COR-L47 (cell line): ENCODE results near the gene PTPN4.

ENCODE experiments used
- DNase-seq: peaks from one replicate; lab custom pipeline; 2025; lab: John Stamatoyannopoulos, UW

The PTPN4 gene

GRCh38 chr2:119853777-119854399 lies 94.2 kb downstream of the PTPN4 start:
- DNase-seq: no peak

GRCh38 chr2:119856469-119856901 lies 96.8 kb downstream of the PTPN4 start:
- no peak for DNase-seq

- no peak for DNase-seq
Measured at GRCh38 chr2:119857742-119858141, 98.0 kb downstream of the PTPN4 start.

- DNase-seq: no peak
Measured at GRCh38 chr2:119859528-119859927, 99.8 kb downstream of the PTPN4 start.

- no peak for DNase-seq
Measured at GRCh38 chr2:119860924-119861323, 101.2 kb downstream of the PTPN4 start.

- no peak for DNase-seq
Measured at GRCh38 chr2:119862127-119862889, 102.6 kb downstream of the PTPN4 start.

- DNase-seq: no peak
Measured at GRCh38 chr2:119864318-119864717, 104.6 kb downstream of the PTPN4 start.

- no peak for DNase-seq
Measured at GRCh38 chr2:119871725-119872124, 112.0 kb downstream of the PTPN4 start.

GRCh38 chr2:119873350-119874315 lies 113.9 kb downstream of the PTPN4 start:
- no peak for DNase-seq

GRCh38 chr2:119879502-119879901 lies 119.8 kb downstream of the PTPN4 start:
- no peak for DNase-seq

GRCh38 chr2:119888680-119889079 lies 129.0 kb downstream of the PTPN4 start:
- no peak for DNase-seq

GRCh38 chr2:119897736-119898395 lies 138.1 kb downstream of the PTPN4 start:
- no peak for DNase-seq

- DNase-seq: no peak
Measured at GRCh38 chr2:119901013-119901412, 141.3 kb downstream of the PTPN4 start.

- DNase-seq: no peak
Measured at GRCh38 chr2:119910566-119910965, 150.8 kb downstream of the PTPN4 start.

GRCh38 chr2:119914266-119914665 lies 154.5 kb downstream of the PTPN4 start:
- no peak for DNase-seq

GRCh38 chr2:119921825-119922224 lies 162.1 kb downstream of the PTPN4 start:
- no peak for DNase-seq

GRCh38 chr2:119922699-119923098 lies 163.0 kb downstream of the PTPN4 start:
- DNase-seq: no peak

GRCh38 chr2:119929537-119929936 lies 169.8 kb downstream of the PTPN4 start:
- no peak for DNase-seq

- no peak for DNase-seq
Measured at GRCh38 chr2:119932809-119933208, 173.1 kb downstream of the PTPN4 start.

GRCh38 chr2:119934319-119934718 lies 174.6 kb downstream of the PTPN4 start:
- DNase-seq: no peak

- no peak for DNase-seq
Measured at GRCh38 chr2:119937680-119938079, 178.0 kb downstream of the PTPN4 start.

- DNase-seq: no peak
Measured at GRCh38 chr2:119939915-119940314, 180.2 kb downstream of the PTPN4 start.
